Panc1 (cell line): ENCODE data around the gene PANX2. TPM values are rescaled to one million over a fixed set of nuclear protein-coding genes. Genes with fewer than 3 reads are reported as not detected.

ENCODE experiments used
- ATAC-seq: fragments of 200-7000 bp; cut with Tn5 transposase; 2 replicates; pipeline ENCODE4 v1.9.1; 2020; ENCODE audit warnings: mild to moderate bottlenecking, moderate library complexity
- BruUV-seq: library from RNA; stranded (reverse); fragments of 400-500 nt; replicated peaks from 2 replicates; lab custom pipeline; 2021; lab: Mats Ljungman, UMichigan
- CTCF ChIA-PET: fragments of 300-600 bp; sonication (Branson Sonifier 250); formaldehyde crosslinking; loops from one replicate; lab custom pipeline; 2022; ENCODE audit warnings: antibody characterized with exemption; lab: Charles Lee
- POLR2A ChIA-PET: fragments of 300-600 bp; sonication (Branson Sonifier 250); formaldehyde crosslinking; loops from one replicate; lab custom pipeline; 2022; ENCODE audit warnings: antibody characterized with exemption; lab: Charles Lee
- DNase-seq: peaks from one replicate; pipeline ENCODE4 v3.0.0-alpha.2; 2010; ENCODE audit warnings: low read depth, low spot score
- H3K27ac ChIP-seq: 2 replicates; pipeline ENCODE4 v1.5.1; 2011; ENCODE audit warnings: mild to moderate bottlenecking, low read length, inconsistent platforms
- H3K27me3 ChIP-seq: fragments of 200-500 bp; sonication (Bioruptor generic); 2 replicates; pipeline ENCODE4 v1.6.0; 2014; ENCODE audit warnings: low read length, inconsistent platforms; ENCODE audit not compliant: control insufficient read depth, insufficient read depth
- H3K36me3 ChIP-seq: fragments of 200-500 bp; sonication (Bioruptor generic); 2 replicates; pipeline ENCODE4 v1.5.1; 2014; ENCODE audit warnings: inconsistent platforms, mild to moderate bottlenecking, low read length, moderate library complexity; ENCODE audit not compliant: control insufficient read depth, insufficient read depth
- H3K4me1 ChIP-seq: 2 replicates; pipeline ENCODE4 v1.5.1; 2011; ENCODE audit warnings: inconsistent platforms, mild to moderate bottlenecking, low read length, moderate library complexity; ENCODE audit not compliant: control insufficient read depth, insufficient read depth
- H3K4me3 ChIP-seq, 2 experiments: 2 replicates each; pipeline ENCODE4 v1.5.1; 2011 to 2012; ENCODE audit warnings: low read depth in 2 of 2, low read length in 2 of 2, mild to moderate bottlenecking in 2 of 2, inconsistent platforms in 1 of 2, moderate library complexity in 1 of 2
- H3K9me3 ChIP-seq: fragments of 200-500 bp; sonication (Bioruptor generic); 2 replicates; pipeline ENCODE4 v1.5.1; 2014; ENCODE audit warnings: low read depth, mild to moderate bottlenecking, inconsistent platforms, low read length, moderate library complexity; ENCODE audit not compliant: control insufficient read depth, insufficient read depth
- CTCF ChIP-seq: fragments of 450-650 bp; IDR thresholded peaks from 2 replicates; pipeline ENCODE4 v1.5.1; 2017; ENCODE audit warnings: mild to moderate bottlenecking
- POLR2AphosphoS5 ChIP-seq: IDR thresholded peaks from 2 replicates; pipeline ENCODE4 v1.6.1; 2012; ENCODE audit warnings: mild to moderate bottlenecking, low read depth, low read length, moderate library complexity
- REST ChIP-seq, 2 experiments: IDR thresholded peaks; 2 replicates each; pipeline ENCODE4 v1.6.1; 2011 to 2012; ENCODE audit warnings: low read depth in 2 of 2, control low read depth in 1 of 2, low read length in 1 of 2, mild to moderate bottlenecking in 1 of 2, moderate library complexity in 1 of 2; ENCODE audit not compliant: insufficient read depth in 1 of 2
- SIN3A ChIP-seq: IDR thresholded peaks from 2 replicates; pipeline ENCODE4 v1.6.1; 2012; ENCODE audit warnings: low read depth, mild to moderate bottlenecking, low read length, moderate library complexity, borderline replicate concordance; ENCODE audit not compliant: insufficient read depth
- TCF7L2 ChIP-seq: IDR thresholded peaks from 2 replicates; pipeline ENCODE4 v1.6.1; 2011; ENCODE audit warnings: mild to moderate bottlenecking, low read depth, low read length, inconsistent platforms
- in situ Hi-C: cut with HindIII; loops from 2 replicates; pipeline ENCODE4 v1.10.0; 2016; ENCODE audit warnings: low sequenced_read_pairs, low pct_unique_long_range_greater_than_20kb
- intact Hi-C: fragments of 100-400 bp; cut with micrococcal nuclease; formaldehyde crosslinking; loops from one replicate; pipeline ENCODE4 v1.10.0; 2022; ENCODE audit not compliant: unreplicated experiment
- total RNA-seq: library from RNA; stranded (reverse); gene quantifications from one replicate; pipeline ENCODE4 v1.2.1, GENCODE V29; 2021; ENCODE audit not compliant: unreplicated experiment

Gene PANX2
- total RNA-seq, 1 experiment from 2014 or later, result 0.77 TPM

GRCh38 chr22:50210378-50211139 lies 40.0 kb downstream of the PANX2 start:
- Histone ChIP-seq H3K27me3 (no peaks in the 10 kb centered on the region), H3K4me3 (no peak overlapping the region), H3K9me3 (no peaks in the 10 kb centered on the region), H3K36me3 (no peaks in the 10 kb centered on the region), H3K4me1 (no peaks in the 10 kb centered on the region), H3K27ac (no peak overlapping the region)
- BruUV-seq, result no TSS peak
- in situ Hi-C loops (no loop called here), intact Hi-C loops (no loop called here)
- DNase-seq (no peak), ATAC-seq (no peak)
- POLR2A ChIA-PET, result no interaction called here
- no peak for TF ChIP-seq CTCF
- TF ChIP-seq TCF7L2, result no peak
- TF ChIP-seq SIN3A, result no peak
- TF ChIP-seq POLR2AphosphoS5, result no peak
- no peak for TF ChIP-seq REST (IDR thresholded peaks at IDR 0.05; ENCODE audit: insufficient read depth in 1 of 2, low read depth in 2 of 2, low read length in 1 of 2)
- CTCF ChIA-PET, result interaction anchor here (0.6 kb wide), 1 partner anchor 170 kb away, joined by 5 read pairs; no protein-coding TSS in a partner anchor

GRCh38 chr22:50211147-50211546 lies 40.6 kb downstream of the PANX2 start:
- H3K27me3 ChIP-seq, result no peaks in the 10 kb centered on the region
- no peak overlapping the region for H3K27ac ChIP-seq
- no TSS peak for BruUV-seq
- CTCF ChIA-PET, result interaction anchor here (0.6 kb wide), 1 partner anchor 169 kb away, joined by 5 read pairs; no protein-coding TSS in a partner anchor
- POLR2A ChIA-PET, result no interaction called here
- ATAC-seq (no peak), DNase-seq (no peak)
- H3K4me1 ChIP-seq, result no peaks in the 10 kb centered on the region
- in situ Hi-C loops, result no loop called here
- TF ChIP-seq POLR2AphosphoS5 (no peak), CTCF (no peak), SIN3A (no peak), REST (IDR thresholded peaks at IDR 0.05; ENCODE audit: insufficient read depth in 1 of 2, low read depth in 2 of 2, low read length in 1 of 2) (no peak), TCF7L2 (no peak)
- H3K4me3 ChIP-seq, result no peak overlapping the region
- no peaks in the 10 kb centered on the region for H3K36me3 ChIP-seq
- H3K9me3 ChIP-seq, result no peaks in the 10 kb centered on the region
- intact Hi-C loops, result no loop called here
